Measurements from ENCODE around the gene CDKL2.
A peak's percentile ranks its signal among the peaks of the same experiment; 100 is the strongest.

The CDKL2 gene

GRCh38 chr4:75659512-75660031 lies 29.2 kb upstream of the CDKL2 start:
- TF ChIP-seq CTCF (conservative IDR thresholded peaks at IDR 0.05; ENCODE audit: low read depth, low read length), result no peak
- DNase-seq (ENCODE audit: low read depth), result no peak
- H3K4me3 ChIP-seq (ENCODE audit: low read length), result no peak overlapping the region

- peak; percentile 46 for DNase-seq (ENCODE audit: low read depth)
- no peak overlapping the region for H3K4me3 ChIP-seq (ENCODE audit: low read length)
Observed at GRCh38 chr4:75658876-75659275, 28.5 kb upstream of the CDKL2 start.

DNA sequence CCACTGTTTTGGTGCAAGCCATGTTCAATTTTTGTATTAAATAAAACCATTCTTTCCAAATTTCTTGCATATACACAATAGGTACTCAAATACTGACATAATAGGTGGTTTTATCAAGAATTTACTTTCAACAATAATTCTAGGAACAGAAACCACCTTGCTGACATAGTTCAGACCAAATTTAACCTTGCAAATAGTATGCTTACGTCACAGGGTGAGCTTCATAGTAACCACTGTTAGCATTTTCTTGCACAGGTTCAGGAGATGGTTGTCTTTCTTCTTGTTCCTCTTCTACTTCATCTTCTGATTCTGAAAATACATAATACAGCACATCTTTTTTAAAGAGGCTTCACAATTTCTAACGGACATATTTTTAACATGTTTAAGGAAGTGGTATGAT lies 25.2 kb upstream of the CDKL2 start:
- no peak for DNase-seq (ENCODE audit: low read depth)
- no peak for TF ChIP-seq CTCF (conservative IDR thresholded peaks at IDR 0.05; ENCODE audit: low read depth, low read length)

More at GRCh38 chr4:75658876-75659275, 28.5 kb upstream of the CDKL2 start:
- no peak for TF ChIP-seq CTCF (conservative IDR thresholded peaks at IDR 0.05; ENCODE audit: low read depth, low read length)

DNA sequence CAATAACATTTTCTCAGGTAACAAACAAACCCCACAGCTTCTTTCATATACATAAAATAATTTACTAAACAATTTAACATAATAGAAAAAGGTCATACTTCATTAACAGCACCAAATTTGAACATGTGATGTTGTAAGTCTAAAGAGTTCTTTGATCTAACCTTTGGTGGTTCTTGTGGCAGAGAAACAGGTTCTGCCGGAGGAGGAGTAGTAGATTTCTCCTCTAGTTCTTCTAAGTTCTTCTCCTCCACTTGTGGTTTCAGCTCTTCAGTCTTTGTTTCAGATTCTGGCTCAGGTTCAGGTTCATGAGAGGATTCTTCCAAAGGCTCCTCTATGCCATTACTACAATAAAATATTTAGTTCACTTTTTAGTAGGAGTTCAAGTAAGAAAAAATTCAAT lies 24.6 kb upstream of the CDKL2 start:
- DNase-seq (ENCODE audit: low read depth), result no peak
- TF ChIP-seq CTCF (conservative IDR thresholded peaks at IDR 0.05; ENCODE audit: low read depth, low read length), result no peak
- no peak overlapping the region for H3K4me3 ChIP-seq (ENCODE audit: low read length)

More for the DNA sequence above, 25.2 kb upstream of the CDKL2 start:
- no peak overlapping the region for H3K4me3 ChIP-seq (ENCODE audit: low read length)

DNA sequence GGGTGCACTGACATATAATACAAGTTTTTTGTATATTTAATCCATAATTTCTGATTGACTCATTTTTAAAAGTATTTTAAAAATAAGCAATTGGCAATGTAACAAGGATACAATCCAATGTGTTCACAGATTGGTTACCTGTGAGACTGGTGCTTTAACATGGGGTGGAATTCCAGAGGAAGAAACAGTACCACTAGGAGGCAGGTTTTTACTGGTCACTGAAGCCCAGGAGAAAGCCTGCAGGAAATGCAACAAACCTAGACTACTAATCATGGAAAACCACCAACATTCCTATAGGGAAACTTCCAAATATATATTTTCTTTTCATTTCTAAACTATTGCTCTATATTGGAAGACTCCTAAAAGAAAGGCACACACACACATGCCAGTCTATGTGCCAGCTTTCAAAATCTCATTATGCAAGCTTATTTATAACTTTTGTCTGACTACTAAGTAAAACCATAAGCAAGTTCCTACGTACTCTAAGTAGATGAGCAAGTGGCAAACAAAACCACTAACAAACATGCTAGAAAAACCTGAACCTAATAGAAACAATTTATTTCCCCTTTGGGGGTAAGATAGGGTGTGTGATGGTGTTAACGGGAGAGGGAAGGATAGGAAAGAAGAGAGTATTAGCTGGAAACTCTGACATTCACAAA lies 23.6 kb upstream of the CDKL2 start:
- no peak overlapping the region for H3K4me3 ChIP-seq (ENCODE audit: low read length)
- peak; percentile 59 for TF ChIP-seq CTCF (conservative IDR thresholded peaks at IDR 0.05; ENCODE audit: low read depth, low read length)
- no peak for DNase-seq (ENCODE audit: low read depth)

- TF ChIP-seq CTCF (conservative IDR thresholded peaks at IDR 0.05; ENCODE audit: low read depth, low read length), result no peak
- DNase-seq (ENCODE audit: low read depth), result no peak
- H3K4me3 ChIP-seq (ENCODE audit: low read length), result no peak overlapping the region
Observed at GRCh38 chr4:75644095-75644494, 13.8 kb upstream of the CDKL2 start.

GRCh38 chr4:75643651-75644050 lies 13.3 kb upstream of the CDKL2 start:
- no peak overlapping the region for H3K4me3 ChIP-seq (ENCODE audit: low read length)
- DNase-seq (ENCODE audit: low read depth), result no peak
- TF ChIP-seq CTCF (conservative IDR thresholded peaks at IDR 0.05; ENCODE audit: low read depth, low read length), result no peak
